OCI-LY7 (cell line): ENCODE data around the gene ZFR.

Source experiments
- EZH2phosphoT487 ChIP-seq: fragments of 200-600 bp; sonication (generic); IDR thresholded peaks from 2 replicates; pipeline ENCODE4 v1.6.1; 2018; ENCODE audit warnings: low read depth, borderline replicate concordance, mild to moderate bottlenecking, mixed run types, antibody characterized with exemption, low read length, moderate library complexity, mixed read lengths
- TF ChIP-seq, protein P1 (sequence below): fragments of 200-600 bp; sonication (generic); conservative IDR thresholded peaks from 2 replicates; pipeline ENCODE4 v1.5.1; 2014; ENCODE audit warnings: mild to moderate bottlenecking, antibody characterized with exemption, low read length, moderate library complexity, mixed read lengths

DNA sequence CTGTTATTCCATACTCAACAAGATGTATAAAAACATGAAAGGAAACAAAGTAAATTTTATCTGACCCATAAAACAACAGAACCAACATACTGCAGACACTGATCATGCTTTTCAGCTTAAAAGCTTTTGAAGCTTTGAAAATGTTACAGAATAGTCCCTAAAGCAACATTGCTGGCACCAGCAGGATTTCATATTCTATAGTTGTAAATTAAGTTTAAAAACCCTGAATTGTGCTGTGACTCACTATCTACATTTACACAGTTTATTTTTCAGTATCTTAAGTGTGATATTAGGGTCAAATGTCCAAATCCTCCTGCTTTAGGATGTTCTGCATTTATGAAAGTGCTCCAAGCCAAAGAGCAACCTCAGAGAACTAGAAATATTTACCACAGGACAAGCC is 59.9 kb downstream of the ZFR start:
- TF ChIP-seq, protein P1, sequence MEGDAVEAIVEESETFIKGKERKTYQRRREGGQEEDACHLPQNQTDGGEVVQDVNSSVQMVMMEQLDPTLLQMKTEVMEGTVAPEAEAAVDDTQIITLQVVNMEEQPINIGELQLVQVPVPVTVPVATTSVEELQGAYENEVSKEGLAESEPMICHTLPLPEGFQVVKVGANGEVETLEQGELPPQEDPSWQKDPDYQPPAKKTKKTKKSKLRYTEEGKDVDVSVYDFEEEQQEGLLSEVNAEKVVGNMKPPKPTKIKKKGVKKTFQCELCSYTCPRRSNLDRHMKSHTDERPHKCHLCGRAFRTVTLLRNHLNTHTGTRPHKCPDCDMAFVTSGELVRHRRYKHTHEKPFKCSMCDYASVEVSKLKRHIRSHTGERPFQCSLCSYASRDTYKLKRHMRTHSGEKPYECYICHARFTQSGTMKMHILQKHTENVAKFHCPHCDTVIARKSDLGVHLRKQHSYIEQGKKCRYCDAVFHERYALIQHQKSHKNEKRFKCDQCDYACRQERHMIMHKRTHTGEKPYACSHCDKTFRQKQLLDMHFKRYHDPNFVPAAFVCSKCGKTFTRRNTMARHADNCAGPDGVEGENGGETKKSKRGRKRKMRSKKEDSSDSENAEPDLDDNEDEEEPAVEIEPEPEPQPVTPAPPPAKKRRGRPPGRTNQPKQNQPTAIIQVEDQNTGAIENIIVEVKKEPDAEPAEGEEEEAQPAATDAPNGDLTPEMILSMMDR: no peak
- TF ChIP-seq EZH2phosphoT487: no peak
